ENCODE measurements around the gene PLCH2.

Gene PLCH2

DNA sequence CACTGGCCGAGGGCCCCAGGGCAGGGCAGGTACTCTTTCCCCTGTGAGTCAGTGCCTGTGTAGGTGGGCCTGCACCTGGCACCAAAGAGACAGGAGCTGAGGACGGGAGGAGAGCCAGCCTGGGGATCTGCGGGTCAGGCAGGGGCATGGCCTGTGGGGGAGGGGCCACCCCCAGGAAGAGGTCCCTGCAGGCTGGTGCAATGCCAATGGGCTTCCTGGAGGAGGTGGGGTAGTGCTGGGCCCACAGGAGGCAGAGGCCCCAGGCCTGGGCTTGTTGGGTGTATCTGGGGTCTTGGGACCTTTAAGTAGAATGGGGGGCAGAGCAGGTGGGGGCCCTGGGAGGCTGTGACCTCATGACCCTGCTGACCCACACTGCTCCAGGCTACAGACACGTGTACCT is 23.2 kb downstream of the PLCH2 start:
- DNase-seq (ENCODE audit: low read depth): no peak

DNA sequence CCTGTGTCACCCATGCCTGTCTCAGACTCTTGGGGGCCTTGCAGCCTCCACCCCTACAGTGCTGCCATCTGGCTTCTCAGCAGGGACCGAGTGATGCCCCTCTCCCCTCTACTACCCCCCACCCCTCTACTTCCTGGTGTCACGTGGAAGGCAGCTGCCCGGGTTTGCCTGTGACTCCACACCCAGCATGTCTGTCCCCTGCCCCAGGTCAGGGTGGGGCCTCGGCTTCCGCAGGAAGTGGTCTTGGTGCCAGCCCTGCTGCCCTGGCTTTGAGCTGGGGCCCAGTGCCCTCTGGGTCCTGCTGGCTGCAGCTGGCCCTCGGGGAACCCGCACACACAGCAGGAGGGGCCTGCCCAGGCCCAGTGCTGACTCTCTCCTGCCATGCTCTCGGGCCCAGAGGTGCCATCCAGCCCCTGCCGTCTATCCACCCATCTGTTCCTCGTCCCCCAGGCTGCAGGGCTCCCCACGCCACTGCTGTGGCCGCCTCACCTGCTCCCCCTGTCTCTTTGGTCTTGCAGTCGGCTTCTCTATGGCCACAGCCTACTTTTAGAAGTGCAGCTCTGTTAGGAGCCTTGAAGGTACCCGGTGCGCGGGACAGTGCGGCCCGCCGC is 24.0 kb downstream of the PLCH2 start:
- DNase-seq (ENCODE audit: low read depth): no peak

DNA sequence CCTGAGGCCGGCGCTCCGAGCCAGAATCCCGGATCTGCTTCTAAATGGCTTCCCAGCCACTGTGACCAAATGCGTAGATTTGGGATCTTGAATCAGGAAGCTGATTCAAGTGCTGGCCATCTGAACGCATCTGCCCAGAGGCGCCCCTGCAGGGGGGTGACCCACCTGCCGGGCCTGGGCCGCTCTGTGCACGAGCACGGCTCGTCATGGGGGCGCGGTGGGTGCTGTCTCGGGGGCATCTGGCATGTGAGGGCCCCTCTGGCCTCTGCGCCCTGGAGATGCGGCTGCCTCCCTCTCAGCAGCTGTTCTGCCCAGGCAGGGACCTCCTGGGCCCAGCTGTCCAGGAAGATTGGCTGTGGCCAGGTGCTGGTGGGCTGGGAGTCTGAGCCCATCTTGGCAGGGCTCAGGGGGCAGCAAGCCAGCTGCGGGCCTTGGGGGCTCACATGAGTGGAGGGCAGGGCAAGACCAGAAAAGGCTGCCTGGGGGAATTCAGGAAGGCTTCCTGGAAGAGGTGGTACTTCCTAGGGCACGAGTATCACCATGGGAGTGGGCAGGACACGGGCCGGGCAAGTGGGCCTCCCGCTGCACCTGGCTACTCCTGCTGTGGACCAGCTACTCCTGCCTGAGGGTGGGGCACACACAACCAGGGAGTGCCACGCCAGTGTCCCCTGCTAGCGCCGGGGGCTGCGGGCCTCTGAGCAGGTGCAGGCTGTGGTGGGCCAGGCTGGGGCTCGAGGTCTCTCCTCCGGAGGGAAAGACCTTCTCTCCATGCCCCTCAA is 25.1 kb downstream of the PLCH2 start:
- DNase-seq (ENCODE audit: low read depth): no peak

DNA sequence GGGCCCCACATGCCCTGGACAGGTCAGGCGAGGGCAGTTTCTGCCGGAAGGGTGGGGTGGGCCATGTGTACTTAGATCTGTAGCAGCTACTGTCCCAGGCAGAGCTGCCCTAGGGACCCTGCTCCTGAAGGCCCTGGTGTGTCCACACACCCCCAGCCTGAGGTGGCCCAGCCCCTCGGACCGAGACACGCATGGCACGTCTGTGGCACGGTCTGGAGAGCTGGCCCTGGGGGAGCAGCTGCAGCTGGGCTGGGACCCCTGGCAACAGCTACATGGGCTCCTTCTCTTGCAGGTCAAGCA is 25.7 kb downstream of the PLCH2 start:
- no peak for DNase-seq (ENCODE audit: low read depth)

DNA sequence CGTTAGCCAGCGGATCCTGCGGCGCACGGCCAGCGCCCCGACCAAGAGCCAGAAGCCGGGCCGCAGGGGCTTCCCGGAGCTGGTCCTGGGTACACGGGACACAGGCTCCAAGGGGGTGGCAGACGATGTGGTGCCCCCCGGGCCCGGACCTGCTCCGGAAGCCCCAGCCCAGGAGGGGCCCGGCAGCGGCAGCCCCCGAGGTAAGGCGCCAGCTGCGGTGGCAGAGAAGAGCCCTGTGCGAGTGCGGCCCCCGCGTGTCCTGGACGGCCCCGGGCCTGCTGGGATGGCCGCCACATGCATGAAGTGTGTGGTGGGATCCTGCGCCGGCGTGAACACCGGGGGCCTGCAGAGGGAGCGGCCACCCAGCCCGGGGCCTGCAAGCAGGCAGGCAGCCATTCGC is 26.1 kb downstream of the PLCH2 start:
- DNase-seq (ENCODE audit: low read depth): no peak

GRCh38 chr1:2502661-2503553 is 26.8 kb downstream of the PLCH2 start:
- DNase-seq (ENCODE audit: low read depth): no peak

GRCh38 chr1:2503554-2504224 is 27.6 kb downstream of the PLCH2 start:
- DNase-seq (ENCODE audit: low read depth): no peak

GRCh38 chr1:2504225-2504948 is 28.3 kb downstream of the PLCH2 start:
- DNase-seq (ENCODE audit: low read depth): no peak

DNA sequence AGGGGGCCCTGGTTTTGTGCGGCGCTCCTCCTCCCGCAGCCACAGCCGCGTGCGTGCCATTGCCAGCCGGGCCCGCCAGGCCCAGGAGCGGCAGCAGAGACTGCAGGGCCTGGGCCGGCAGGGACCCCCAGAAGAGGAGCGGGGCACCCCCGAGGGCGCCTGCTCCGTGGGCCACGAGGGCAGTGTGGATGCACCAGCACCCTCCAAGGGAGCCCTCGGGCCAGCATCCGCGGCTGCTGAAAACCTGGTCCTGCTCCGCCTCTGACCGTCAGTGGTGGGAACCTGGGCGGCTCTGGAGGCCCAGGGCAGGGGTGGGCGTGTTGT is 28.8 kb downstream of the PLCH2 start:
- DNase-seq (ENCODE audit: low read depth): no peak

DNA sequence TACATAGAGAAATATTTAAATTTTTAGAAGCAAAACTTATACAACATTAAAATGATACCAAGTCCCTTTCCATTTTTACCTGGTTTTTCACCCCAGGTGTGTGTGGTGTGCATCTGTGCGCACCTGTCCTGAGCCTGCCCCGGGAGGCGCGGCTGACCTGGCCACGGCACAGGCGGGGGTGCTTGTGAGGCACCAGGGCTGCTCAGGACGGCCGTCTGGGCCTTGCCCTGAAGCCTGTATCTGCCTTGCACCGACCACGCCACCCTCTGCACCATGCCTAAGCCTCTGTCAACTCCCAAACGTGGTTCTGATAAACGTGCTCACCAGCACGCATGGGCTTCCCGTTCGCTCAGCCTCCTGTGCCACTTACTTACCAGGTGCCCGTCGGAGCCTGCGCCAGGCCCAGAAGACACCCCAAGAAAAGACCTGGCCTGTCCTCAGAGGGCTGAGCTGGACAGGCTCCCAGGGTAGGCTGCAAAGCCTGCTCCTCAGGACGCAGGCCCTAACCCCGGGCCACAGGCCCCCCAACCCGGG is 29.4 kb downstream of the PLCH2 start:
- DNase-seq (ENCODE audit: low read depth): no peak

DNA sequence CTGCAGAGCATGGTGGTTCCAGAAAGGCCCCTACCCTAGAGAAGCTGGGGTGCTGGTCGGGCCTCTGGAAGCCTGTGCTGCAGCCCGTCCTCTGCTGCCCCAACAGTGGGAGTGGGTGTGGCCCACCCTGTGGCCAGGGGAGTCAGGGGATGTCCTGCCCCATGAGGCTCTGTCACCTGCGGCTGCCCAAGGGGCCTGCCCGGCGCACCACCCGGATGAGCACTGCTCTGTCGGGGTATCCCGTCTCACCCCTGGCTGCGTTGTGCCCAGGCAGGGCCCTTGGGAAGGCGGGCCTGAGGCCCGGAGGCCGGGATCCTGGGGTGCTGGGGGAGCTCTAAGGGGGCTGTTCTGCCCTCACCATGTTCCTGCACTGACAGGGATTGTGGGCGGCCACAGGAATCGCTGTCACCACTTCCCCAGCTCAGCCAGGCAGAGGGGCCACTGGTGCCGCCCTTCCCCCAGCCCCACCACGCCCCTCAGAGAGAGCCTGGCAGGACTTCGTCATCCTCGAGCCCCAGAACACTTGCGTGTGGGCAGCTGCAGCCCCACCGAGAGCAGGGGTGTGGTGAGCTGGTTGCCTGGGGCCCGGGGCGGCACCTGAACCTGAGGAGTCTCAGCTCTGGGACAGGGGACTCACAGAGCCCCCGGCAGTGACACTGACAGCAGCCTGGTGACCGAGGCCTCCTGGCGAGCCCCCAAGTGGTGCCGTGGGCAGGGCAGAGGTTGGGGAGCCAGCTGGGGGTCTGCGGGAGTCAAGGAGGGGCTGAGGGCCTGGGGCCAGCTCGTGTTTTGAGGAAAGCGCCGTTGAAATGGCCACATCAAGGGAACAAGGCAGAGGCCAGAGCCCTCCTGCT is 30.1 kb downstream of the PLCH2 start:
- DNase-seq (ENCODE audit: low read depth): no peak

DNA sequence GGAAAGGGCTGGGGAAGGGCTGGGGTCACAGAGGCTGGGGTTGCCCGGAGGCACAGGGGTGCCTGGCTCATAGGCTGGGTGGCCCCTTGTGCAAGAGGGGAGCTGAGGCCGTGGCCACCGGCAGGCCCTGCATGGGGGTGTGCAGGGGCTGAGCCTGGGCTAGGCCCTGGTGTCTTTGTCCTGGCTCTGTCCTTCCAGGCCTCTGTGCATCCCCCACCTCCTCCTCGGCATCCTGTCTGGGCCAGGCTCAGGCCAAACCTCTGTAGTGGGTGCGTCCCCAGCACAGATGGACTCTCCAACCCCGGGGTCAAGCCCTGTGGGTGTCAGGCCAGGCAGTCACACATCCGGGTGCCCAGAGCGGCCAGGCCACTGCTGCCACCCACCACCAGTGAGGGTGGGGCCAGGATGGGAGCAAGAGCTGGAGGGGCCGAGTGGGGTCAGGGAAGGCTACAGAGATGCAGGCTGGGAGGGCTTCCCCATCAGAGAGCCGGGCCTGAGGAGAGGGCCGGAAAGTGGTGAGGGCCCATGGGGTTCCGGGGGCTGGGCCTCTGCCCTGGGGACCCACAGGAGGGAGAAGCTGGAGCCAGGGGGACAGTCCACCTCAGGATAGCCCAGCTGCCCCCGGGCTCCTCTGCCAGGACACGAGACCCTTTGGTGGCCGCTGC is 30.9 kb downstream of the PLCH2 start:
- no peak for DNase-seq (ENCODE audit: low read depth)

- DNase-seq (ENCODE audit: low read depth): no peak
Measured at GRCh38 chr1:2507744-2508155, 31.7 kb downstream of the PLCH2 start.

GRCh38 chr1:2508180-2508579 is 32.1 kb downstream of the PLCH2 start:
- DNase-seq (ENCODE audit: low read depth): no peak

- no peak for DNase-seq (ENCODE audit: low read depth)
Measured at GRCh38 chr1:2508751-2509150, 32.7 kb downstream of the PLCH2 start.

DNA sequence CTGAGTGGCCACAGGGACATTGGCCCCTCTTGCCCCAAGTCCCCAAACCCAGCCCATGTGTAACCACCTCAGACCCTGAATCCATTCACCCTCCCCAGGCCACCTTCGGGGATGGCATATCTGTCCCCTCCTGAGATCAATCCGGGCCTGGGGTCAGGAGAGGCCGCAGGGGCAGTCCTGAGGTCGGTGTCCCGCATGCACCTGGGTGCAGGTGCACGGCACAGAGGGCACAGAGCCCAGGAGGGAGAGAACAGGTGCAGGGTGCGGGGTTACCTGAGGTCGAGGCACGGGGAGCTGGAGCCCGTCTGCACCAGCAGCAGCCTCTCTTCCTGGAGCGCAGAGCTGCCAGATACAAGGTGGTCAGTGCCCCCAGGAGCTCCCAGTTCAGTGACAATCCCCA is 33.5 kb downstream of the PLCH2 start:
- DNase-seq (ENCODE audit: low read depth): no peak

DNA sequence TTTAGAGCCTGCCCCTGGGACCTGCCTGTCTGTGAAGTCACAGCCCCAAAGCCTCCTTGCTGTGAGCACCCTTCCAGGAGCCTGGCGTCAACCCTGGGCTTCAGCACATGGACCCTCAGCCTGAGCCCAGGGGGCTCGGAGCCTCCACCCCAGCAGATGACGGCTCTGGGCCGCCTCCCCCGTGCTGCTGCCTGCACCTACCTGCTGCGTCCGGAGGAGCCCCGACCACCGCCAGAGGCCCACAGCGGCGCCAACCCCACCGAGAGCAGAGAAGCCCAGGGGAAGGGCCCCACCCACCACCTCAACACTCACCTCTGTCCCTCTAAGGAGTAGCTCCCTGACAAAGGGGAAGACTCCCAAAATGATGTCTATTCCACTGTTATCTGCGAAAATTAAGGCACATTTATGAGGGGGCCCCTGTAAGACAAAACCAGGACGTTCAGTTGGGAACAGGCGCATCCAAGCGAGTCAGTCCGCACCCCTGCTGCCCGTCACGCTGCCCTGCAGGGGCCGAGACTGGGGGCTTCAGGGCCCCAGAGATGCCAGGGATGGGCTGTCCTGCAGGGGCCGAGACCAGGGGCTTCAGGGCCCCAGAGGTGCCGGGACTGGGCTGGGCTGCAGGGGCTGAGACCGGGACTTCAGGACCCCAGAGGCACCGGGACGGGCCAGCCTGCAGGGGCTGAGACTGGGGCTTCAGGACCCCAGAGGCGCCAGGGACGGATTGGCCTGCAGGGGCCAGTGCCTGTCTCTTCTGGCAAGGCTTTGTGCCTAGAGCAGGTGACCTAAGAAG is 34.5 kb downstream of the PLCH2 start:
- no peak for DNase-seq (ENCODE audit: low read depth)

GRCh38 chr1:2512862-2513421 is 36.9 kb downstream of the PLCH2 start:
- DNase-seq (ENCODE audit: low read depth): no peak

Measured in HS-5 (cell line).